H1 (cell line): Measurements from ENCODE around the gene KNDC1. TPM values are rescaled to one million over a fixed set of nuclear protein-coding genes. Genes with fewer than 3 reads are reported as not detected.

ENCODE experiments used
- CTCF ChIA-PET: fragments of 300-600 bp; sonication (Branson Sonifier 250); formaldehyde crosslinking; loops from one replicate; lab custom pipeline; 2021; ENCODE audit not compliant: partially characterized antibody; lab: Charles Lee
- POLR2A ChIA-PET: fragments of 300-600 bp; sonication (Branson Sonifier 250); formaldehyde crosslinking; loops from one replicate; lab custom pipeline; 2021; ENCODE audit warnings: inconsistent platforms; ENCODE audit not compliant: partially characterized antibody; lab: Charles Lee
- DNase-seq, 2 experiments: peaks; one replicate each; pipeline versions ENCODE4 v3.0.0 to v3.0.0-alpha.2; 2010 to 2022; ENCODE audit warnings: low spot score in 2 of 2, low read depth in 1 of 2, mixed read lengths in 1 of 2
- FAIRE-seq: peaks from 2 replicates; lab custom pipeline; 2011; peaks lifted over from hg19 to GRCh38; lab: Jason Lieb, UNC
- H2AFZ ChIP-seq: 2 replicates; pipeline ENCODE4 v1.8.1; 2012; ENCODE audit warnings: low read length, inconsistent platforms
- H2AK5ac ChIP-seq: 2 replicates; pipeline ENCODE4 v1.6.1; 2013; ENCODE audit warnings: low read depth, low read length
- H2BK120ac ChIP-seq: replicated peaks from 2 replicates; pipeline ENCODE3; 2013; ENCODE audit warnings: low read depth, low read length, inconsistent platforms
- H2BK12ac ChIP-seq: 2 replicates; pipeline ENCODE4 v1.6.1; 2013; ENCODE audit warnings: low read depth, low read length
- H2BK15ac ChIP-seq: 2 replicates; pipeline ENCODE4 v1.6.1; 2013; ENCODE audit warnings: low read length
- H2BK20ac ChIP-seq: 2 replicates; pipeline ENCODE4 v1.6.1; 2013; ENCODE audit warnings: low read length
- H2BK5ac ChIP-seq: 2 replicates; pipeline ENCODE4 v1.6.1; 2013; ENCODE audit warnings: low read depth, low read length
- H3K14ac ChIP-seq: 2 replicates; pipeline ENCODE4 v1.6.1; 2013; ENCODE audit warnings: inconsistent platforms; ENCODE audit not compliant: insufficient read length
- H3K18ac ChIP-seq: 2 replicates; pipeline ENCODE4 v1.6.1; 2013; ENCODE audit warnings: low read length; ENCODE audit errors: extremely low read depth
- H3K23ac ChIP-seq: 2 replicates; pipeline ENCODE4 v1.6.1; 2013; ENCODE audit warnings: inconsistent platforms; ENCODE audit not compliant: insufficient read length
- H3K23me2 ChIP-seq: 2 replicates; pipeline ENCODE4 v1.6.1; 2013; ENCODE audit warnings: low read depth, low read length
- H3K27ac ChIP-seq: 2 replicates; pipeline ENCODE4 v1.6.1; 2011; ENCODE audit warnings: low read depth, low read length, inconsistent platforms
- H3K27me3 ChIP-seq, 4 experiments: replicated peaks in 1 of 4; 1 replicate in 1 of 4; 2 replicates in 3 of 4; pipeline versions ENCODE4 v1.6.1 to v1.8.1; 2011 to 2013; ENCODE audit warnings: low read length in 3 of 4, mild to moderate bottlenecking in 3 of 4, inconsistent platforms in 2 of 4, mixed read lengths in 2 of 4, moderate library complexity in 1 of 4; ENCODE audit not compliant: control insufficient read depth in 3 of 4, insufficient read depth in 3 of 4; ENCODE audit errors: extremely low read depth in 1 of 4
- H3K36me3 ChIP-seq, 4 experiments: 2 replicates each; pipeline versions ENCODE4 v1.6.1 to v1.8.1; 2011 to 2013; ENCODE audit warnings: mild to moderate bottlenecking in 4 of 4, low read length in 3 of 4, moderate library complexity in 2 of 4, control low read depth in 1 of 4, inconsistent platforms in 1 of 4; ENCODE audit not compliant: insufficient read depth in 4 of 4, control insufficient read depth in 2 of 4
- H3K4ac ChIP-seq: replicated peaks from 2 replicates; pipeline ENCODE3; 2013; ENCODE audit warnings: low read length, low read depth, mixed read lengths, inconsistent platforms; ENCODE audit not compliant: insufficient read length
- H3K4me1 ChIP-seq, 4 experiments: replicated peaks in 1 of 4; 1 replicate in 1 of 4; 2 replicates in 3 of 4; pipeline versions ENCODE4 v1.6.1 to v1.8.1; 2011 to 2013; ENCODE audit warnings: low read length in 3 of 4, inconsistent platforms in 2 of 4, mixed read lengths in 1 of 4; ENCODE audit not compliant: insufficient read depth in 4 of 4, control insufficient read depth in 3 of 4
- H3K4me2 ChIP-seq, 2 experiments: 2 replicates each; pipeline versions ENCODE4 v1.6.1 to v1.8.1; 2011 to 2013; ENCODE audit warnings: low read depth in 2 of 2, low read length in 2 of 2, control low read depth in 1 of 2, inconsistent platforms in 1 of 2, mild to moderate bottlenecking in 1 of 2; ENCODE audit not compliant: insufficient read depth in 1 of 2
- H3K4me3 ChIP-seq, 4 experiments: fragments of 200-600, 300-600 bp in 1 of 4; sonication (generic), shearing (Covaris generic), sonication (Bioruptor Twin) in 1 of 4; 2 replicates each; pipeline versions ENCODE4 v1.5.1 to v1.8.1; 2011 to 2016; ENCODE audit warnings: low read length in 4 of 4, low read depth in 3 of 4, control low read depth in 2 of 4, inconsistent platforms in 2 of 4, mild to moderate bottlenecking in 2 of 4, mixed read lengths in 1 of 4, moderate library complexity in 1 of 4; ENCODE audit not compliant: insufficient read depth in 2 of 4; ENCODE audit errors: extremely low read depth in 1 of 4
- H3K56ac ChIP-seq: replicated peaks from 2 replicates; pipeline ENCODE3; 2013; ENCODE audit warnings: low read depth, mild to moderate bottlenecking, mixed read lengths, low read length, inconsistent platforms; ENCODE audit not compliant: insufficient read length
- H3K79me1 ChIP-seq: 2 replicates; pipeline ENCODE4 v1.6.1; 2013; ENCODE audit warnings: low read depth, low read length, control low read depth
- H3K79me2 ChIP-seq, 2 experiments: 2 replicates each; pipeline versions ENCODE4 v1.6.1 to v1.8.1; 2012 to 2013; ENCODE audit warnings: low read length in 2 of 2, mild to moderate bottlenecking in 2 of 2, inconsistent platforms in 1 of 2; ENCODE audit not compliant: insufficient read depth in 2 of 2, control insufficient read depth in 1 of 2
- H3K9ac ChIP-seq, 4 experiments: replicated peaks in 1 of 4; 1 replicate in 1 of 4; 2 replicates in 3 of 4; pipeline versions ENCODE4 v1.6.1 to v1.8.1; 2011 to 2013; ENCODE audit warnings: low read depth in 3 of 4, low read length in 3 of 4, control low read depth in 2 of 4, mild to moderate bottlenecking in 2 of 4, moderate library complexity in 2 of 4, inconsistent platforms in 1 of 4; ENCODE audit errors: extremely low read depth in 1 of 4
- H3K9me3 ChIP-seq, 2 experiments: 2 replicates each; pipeline versions ENCODE4 v1.6.1 to v1.8.1; 2012 to 2013; ENCODE audit warnings: mild to moderate bottlenecking in 2 of 2, moderate library complexity in 2 of 2, control low read depth in 1 of 2, inconsistent platforms in 1 of 2, low read depth in 1 of 2, low read length in 1 of 2, mixed read lengths in 1 of 2; ENCODE audit not compliant: insufficient read depth in 2 of 2
- H4K20me1 ChIP-seq, 2 experiments: replicated peaks in 1 of 2; 2 replicates each; pipeline versions ENCODE3 to v1.8.1; 2011 to 2013; ENCODE audit warnings: inconsistent platforms in 2 of 2, low read length in 2 of 2, mild to moderate bottlenecking in 1 of 2; ENCODE audit not compliant: insufficient read depth in 2 of 2, control insufficient read depth in 1 of 2
- H4K5ac ChIP-seq: 2 replicates; pipeline ENCODE4 v1.6.1; 2013; ENCODE audit warnings: low read length, low read depth, mixed read lengths, inconsistent platforms; ENCODE audit not compliant: insufficient read length
- H4K8ac ChIP-seq: 2 replicates; pipeline ENCODE4 v1.8.0; 2013; ENCODE audit warnings: mild to moderate bottlenecking, moderate library complexity, low read length, inconsistent platforms; ENCODE audit not compliant: insufficient read depth; ENCODE audit errors: extremely low read depth
- H4K91ac ChIP-seq: replicated peaks from 2 replicates; pipeline ENCODE3; 2013; ENCODE audit warnings: low read length, mixed read lengths, inconsistent platforms; ENCODE audit not compliant: insufficient read length
- WGBS, 2 experiments: shearing (Covaris generic) in 1 of 2; methylation state at CpG; one replicate each; pipeline versions ENCODE4 v1.1.6 to v1.1.7; 2013 to 2015; ENCODE audit warnings: low lambda C conversion rate in 2 of 2, mixed read lengths in 2 of 2, inconsistent platforms in 1 of 2, low coverage in 1 of 2, missing lambda C conversion rate in 1 of 2; ENCODE audit not compliant: insufficient replicate concordance in 2 of 2, insufficient coverage in 1 of 2, insufficient read length in 1 of 2; ENCODE audit errors: extremely low coverage in 1 of 2, missing lambda C conversion rate in 1 of 2; 5-methylcytosine and 5-hydroxymethylcytosine counted together
- polyA plus RNA-seq, 7 experiments: library from polyadenylated mRNA; depleted of rRNA in 3 of 7; stranded (reverse) in 5 of 7; unstranded in 2 of 7; fragments of >200 nt in 5 of 7; fragments of 200-250 nt in 2 of 7; gene quantifications; 1 replicate in 5 of 7; 2 replicates in 1 of 7; 4 replicates in 1 of 7; pipeline versions ENCODE4 v1.2.1 to v1.2.3, GENCODE V29; 2011 to 2013; ENCODE audit warnings: missing spikeins in 2 of 7, mixed read lengths in 2 of 7
- total RNA-seq: library from RNA; stranded (reverse); fragmentation: NEBNext Ultra II Directional; extraction: Animal tissue kit (Norgen Biotek cat#: 25700); gene quantifications from 2 replicates; pipeline ENCODE4 v1.2.1, GENCODE V29; 2021

Gene KNDC1
- total and polyA plus RNA-seq, 2 of the 8 experiments (the other 6 are each of a cell fraction or from before 2014, with no cell fraction given), result 7.5 to 16.7 TPM

- no peak overlapping the region for H2BK15ac ChIP-seq
- H3K9ac ChIP-seq, result no peak overlapping the region; a peak in 2 of 7 replicates
- no peaks in the 10 kb centered on the region for H3K27me3 ChIP-seq
- no peak overlapping the region for H3K56ac ChIP-seq
- peak overlapping the region; percentile 66; the same call in 1 of the 2 replicates for H2BK5ac ChIP-seq
- H3K23ac ChIP-seq, result no peak overlapping the region
- H3K79me2 ChIP-seq, result no peaks in the 10 kb centered on the region
- 0 out of 2 replicates have a peak, but pooled peaks cover 4% of the 10 kb centered on the region for H3K23me2 ChIP-seq
- ChIA-PET CTCF (no interaction called here), POLR2A (no interaction called here)
- no peaks in the 10 kb centered on the region for H3K36me3 ChIP-seq
- no peak overlapping the region for H3K14ac ChIP-seq
- no peak overlapping the region for H3K27ac ChIP-seq
- H2AK5ac ChIP-seq, result peak overlapping the region; percentile 93; the same call in 1 of the 2 replicates
- H3K4ac ChIP-seq, result no peak overlapping the region
- H2BK20ac ChIP-seq, result no peak overlapping the region
- 0 out of 2 replicates have a peak overlapping the region, but pooled peaks have one; percentile 7 for H3K18ac ChIP-seq
- H3K4me1 ChIP-seq, result peaks cover 0 to 3% (median 0%) of the 10 kb centered on the region in 4 experiments; a peak in 2 of 7 replicates
- peaks cover 0 to 8% of the 10 kb centered on the region in 2 experiments for H4K20me1 ChIP-seq
- H4K8ac ChIP-seq, result no peak overlapping the region
- 84% methylated on average over 11 of the region's 11 CpGs; no CpG with 5 or more reads in 1 of the 2 experiments for WGBS, 2 experiments
- H4K5ac ChIP-seq, result no peak overlapping the region
- H2BK120ac ChIP-seq, result no peak overlapping the region
- H2BK12ac ChIP-seq, result peak overlapping the region; percentile 80; the same call in 1 of the 2 replicates
- no peak for DNase-seq
- FAIRE-seq, result no peak
- H3K79me1 ChIP-seq, result no peaks in the 10 kb centered on the region
- H3K4me3 ChIP-seq, result no peak overlapping the region
- H3K9me3 ChIP-seq, result peaks cover 0 to 5% of the 10 kb centered on the region in 2 experiments; a peak in 1 of 4 replicates
- no peak overlapping the region for H4K91ac ChIP-seq
- H2AFZ ChIP-seq, result no peak overlapping the region
- no peak overlapping the region for H3K4me2 ChIP-seq
Observed at GRCh38 chr10:133130602-133131001, 29.4 kb upstream of the KNDC1 start.
